GM06990 (cell line): ENCODE data around the gene S1PR5.

Source experiments
- DNase-seq: peaks from one replicate; pipeline ENCODE4 v3.0.0-alpha.2; 2011; ENCODE audit not compliant: insufficient read length; ENCODE audit errors: extremely low read depth
- H3K27me3 ChIP-seq: replicated peaks from 2 replicates; pipeline ENCODE4 v1.6.0; 2011; ENCODE audit warnings: low read length; ENCODE audit not compliant: control insufficient read depth, insufficient read depth
- H3K36me3 ChIP-seq: 2 replicates; pipeline ENCODE4 v1.5.1; 2011; ENCODE audit warnings: low read length; ENCODE audit not compliant: control insufficient read depth, insufficient read depth
- H3K4me3 ChIP-seq: replicated peaks from 2 replicates; pipeline ENCODE4 v1.5.1; 2011; ENCODE audit warnings: low read depth, mild to moderate bottlenecking, control low read depth, low read length
- CTCF ChIP-seq: IDR thresholded peaks from 2 replicates; pipeline ENCODE4 v1.5.1; 2011; ENCODE audit warnings: low read length, control low read depth, mild to moderate bottlenecking, inconsistent platforms; ENCODE audit not compliant: insufficient read depth, poor library complexity, severe bottlenecking

Gene S1PR5

GRCh38 chr19:10505583-10506229, 11.5 kb downstream of the S1PR5 start:
- peak; percentile 86 for TF ChIP-seq CTCF
- no peaks in the 10 kb centered on the region for H3K27me3 ChIP-seq
- no peak overlapping the region for H3K4me3 ChIP-seq
- H3K36me3 ChIP-seq = no peaks in the 10 kb centered on the region
- no peak for DNase-seq

GRCh38 chr19:10503002-10503789, 14.1 kb downstream of the S1PR5 start, which contains the start of gene KEAP1:
TSS of gene KEAP1 (minus strand) at chr19:10503356. CDS start at chr19:10500033, 3,323 bp downstream.
- peak within 1 kb of the TSS; percentile 92 for H3K4me3 ChIP-seq
- TF ChIP-seq CTCF = peak; percentile 1
- H3K36me3 ChIP-seq = peaks cover 12% of the 10 kb centered on the region
- no peaks in the 10 kb centered on the region for H3K27me3 ChIP-seq
- DNase-seq = no peak

- Histone ChIP-seq H3K4me3 (peak overlapping the region; percentile 92), H3K36me3 (peaks cover 12% of the 10 kb centered on the region), H3K27me3 (no peaks in the 10 kb centered on the region)
- DNase-seq = peak; percentile 96
- TF ChIP-seq CTCF = no peak
Measured at GRCh38 chr19:10502524-10503001, 14.7 kb downstream of the S1PR5 start.

GRCh38 chr19:10501971-10502523, 15.2 kb downstream of the S1PR5 start:
- peak; percentile 1 for TF ChIP-seq CTCF
- H3K36me3 ChIP-seq = peaks cover 15% of the 10 kb centered on the region
- peak; percentile 74 for DNase-seq
- peak overlapping the region; percentile 92 for H3K4me3 ChIP-seq
- no peaks in the 10 kb centered on the region for H3K27me3 ChIP-seq

GRCh38 chr19:10500247-10500592, 17.0 kb downstream of the S1PR5 start:
- Histone ChIP-seq H3K36me3 (peaks cover 15% of the 10 kb centered on the region), H3K27me3 (no peaks in the 10 kb centered on the region), H3K4me3 (no peak overlapping the region)
- TF ChIP-seq CTCF = no peak
- DNase-seq = no peak
